Aorta (tissue), 5 donors: ENCODE measurements around the gene PDE8B. TPM values are rescaled to one million over a fixed set of nuclear protein-coding genes. Genes with fewer than 3 reads are reported as not detected.

Source experiments
- ATAC-seq: fragments of 200-7000 bp; cut with Tn5 transposase; one replicate; pipeline ENCODE4 v1.9.1; 2022; ENCODE audit warnings: moderate library complexity; ENCODE audit not compliant: low FRiP score
- DNase-seq, 2 donors: peaks; one replicate each; pipeline ENCODE4 v3.0.0-alpha.2; 2020
- H3K27ac ChIP-seq, 2 donors: one replicate each; pipeline ENCODE4 v1.5.1; 2013; ENCODE audit warnings: low read length in 2 of 2, mild to moderate bottlenecking in 2 of 2, moderate library complexity in 2 of 2, control low read depth in 1 of 2, inconsistent platforms in 1 of 2, low read depth in 1 of 2
- H3K27me3 ChIP-seq, 2 donors: one replicate each; pipeline ENCODE4 v1.6.1; 2013; ENCODE audit warnings: control low read depth in 1 of 2, low read length in 1 of 2, mild to moderate bottlenecking in 1 of 2, moderate library complexity in 1 of 2; ENCODE audit not compliant: insufficient read depth in 2 of 2, control insufficient read depth in 1 of 2
- H3K36me3 ChIP-seq, 2 donors: one replicate each; pipeline ENCODE4 v1.6.1; 2013; ENCODE audit warnings: control low read depth in 1 of 2, low read length in 1 of 2, mild to moderate bottlenecking in 1 of 2; ENCODE audit not compliant: insufficient read depth in 2 of 2, control insufficient read depth in 1 of 2
- H3K4me1 ChIP-seq, 2 donors: one replicate each; pipeline ENCODE4 v1.6.1; 2013; ENCODE audit warnings: low read length in 2 of 2, control low read depth in 1 of 2, mild to moderate bottlenecking in 1 of 2, moderate library complexity in 1 of 2; ENCODE audit not compliant: insufficient read depth in 2 of 2, control insufficient read depth in 1 of 2
- H3K4me3 ChIP-seq, 2 donors: one replicate each; pipeline ENCODE4 v1.5.1; 2013; ENCODE audit warnings: low read length in 2 of 2, control low read depth in 1 of 2, mild to moderate bottlenecking in 1 of 2
- H3K9me3 ChIP-seq: one replicate; pipeline ENCODE4 v1.6.1; 2013; ENCODE audit warnings: mild to moderate bottlenecking, low read length; ENCODE audit not compliant: control insufficient read depth
- WGBS, 2 donors: extraction: QIAGEN DNeasy Blood & Tissue Kit; methylation state at CpG; one replicate each; pipeline ENCODE4 v1.1.7; 2013; 5-methylcytosine and 5-hydroxymethylcytosine counted together
- intact Hi-C, 2 donors: fragments of 100-400 bp; cut with DNase I; formaldehyde crosslinking; loops; one replicate each; pipeline versions ENCODE4 v1.14.2 to v1.15.0; 2022
- polyA plus RNA-seq, 2 donors: library from polyadenylated mRNA; stranded (reverse); fragments of 200-250 nt; gene quantifications; one replicate each; pipeline ENCODE4 v1.2.3, GENCODE V29; 2013
- total RNA-seq, 2 donors: library from RNA; stranded (reverse); fragmentation: NEBNext Ultra II Directional; extraction: Animal tissue kit (Norgen Biotek cat#: 25700); gene quantifications; one replicate each; pipeline ENCODE4 v1.2.1, GENCODE V29; 2021
- donor health status: healthy with polysubstance abuse.
- donor health status: Bipolar disorder and iron deficiency.
- donor health status: DM: no; HTN: no; CAD: no.
- donor health status: DM: no; HTN: no; CAD: no.
- donor health status: DM: yes; HTN: yes; CAD: no.

PDE8B gene
- total and polyA plus RNA-seq, 4 donors = 16.3 to 42.6 (median 22.1) TPM

DNA sequence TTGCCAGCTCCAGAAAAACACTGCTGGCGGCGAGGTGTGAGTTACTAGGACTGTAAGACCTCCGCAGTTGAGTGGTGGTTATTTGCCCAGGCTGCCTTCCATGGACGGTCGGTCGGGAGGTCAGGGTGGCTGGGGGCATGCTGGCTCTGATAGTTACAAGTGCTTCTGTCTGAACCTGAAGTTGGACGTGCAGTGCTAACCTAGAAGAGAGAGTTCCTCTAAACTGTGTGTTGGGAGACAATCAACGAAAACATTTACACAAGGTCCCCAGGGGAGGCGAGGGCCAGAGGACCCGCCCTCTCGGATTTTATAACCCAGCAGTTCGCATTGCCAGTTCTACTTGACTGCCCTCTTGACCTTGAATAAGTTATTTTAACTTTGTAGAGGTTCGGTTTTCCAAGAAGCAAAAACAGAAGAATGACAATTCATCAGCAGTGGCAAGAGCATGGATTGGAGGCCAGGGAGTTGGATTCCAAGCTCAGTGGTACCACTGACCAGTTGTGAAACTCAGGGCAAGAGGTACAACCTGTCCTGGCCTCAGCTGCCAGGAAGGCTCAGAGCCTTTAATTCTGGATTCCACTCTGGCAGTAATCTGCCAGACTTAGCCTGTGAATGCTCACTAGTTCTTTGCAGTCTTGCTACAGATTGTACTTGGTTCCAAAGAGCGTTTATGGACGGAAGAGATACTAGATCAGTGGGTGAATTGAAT lies 28.7 kb upstream of the PDE8B start:
- DNase-seq (peak; percentile 58 to 75), ATAC-seq (peak; percentile 71)
- Histone ChIP-seq H3K4me3 (peak overlapping the region; percentile 35 to 74), H3K36me3 (no peaks in the 10 kb centered on the region), H3K4me1 (no peaks in the 10 kb centered on the region), H3K27me3 (no peaks in the 10 kb centered on the region), H3K9me3 (no peaks in the 10 kb centered on the region), H3K27ac (peak overlapping the region in 1 of 2 donors; percentile 73)
- 13 to 18% methylated on average over 15 of the region's 15 CpGs for whole genome bisulfite sequencing, 2 donors
- intact Hi-C loops = no loop called here

DNA sequence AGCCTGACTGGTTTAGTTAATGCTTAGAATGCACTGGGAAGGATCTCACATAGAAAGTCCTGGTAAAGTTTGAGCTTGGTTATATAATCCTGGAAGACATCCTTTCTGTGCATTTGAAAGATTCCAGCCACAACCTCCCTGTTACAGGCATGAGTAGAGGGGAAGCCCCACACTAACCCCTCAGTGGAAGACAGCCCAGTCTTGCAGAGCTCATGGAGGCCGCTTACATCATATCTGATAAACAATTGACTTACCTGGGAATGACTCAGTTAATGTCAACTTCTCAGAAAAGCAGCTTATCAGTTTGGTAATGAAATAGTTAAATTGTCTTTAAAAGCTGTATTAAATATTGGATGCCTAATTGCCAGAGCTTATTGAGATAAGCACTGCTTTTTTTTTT lies 28.1 kb upstream of the PDE8B start:
- 92 to 96% methylated on average over 1 of the region's 1 CpG for WGBS, 2 donors
- Histone ChIP-seq H3K27ac (no peak overlapping the region), H3K4me3 (no peak overlapping the region)

DNA sequence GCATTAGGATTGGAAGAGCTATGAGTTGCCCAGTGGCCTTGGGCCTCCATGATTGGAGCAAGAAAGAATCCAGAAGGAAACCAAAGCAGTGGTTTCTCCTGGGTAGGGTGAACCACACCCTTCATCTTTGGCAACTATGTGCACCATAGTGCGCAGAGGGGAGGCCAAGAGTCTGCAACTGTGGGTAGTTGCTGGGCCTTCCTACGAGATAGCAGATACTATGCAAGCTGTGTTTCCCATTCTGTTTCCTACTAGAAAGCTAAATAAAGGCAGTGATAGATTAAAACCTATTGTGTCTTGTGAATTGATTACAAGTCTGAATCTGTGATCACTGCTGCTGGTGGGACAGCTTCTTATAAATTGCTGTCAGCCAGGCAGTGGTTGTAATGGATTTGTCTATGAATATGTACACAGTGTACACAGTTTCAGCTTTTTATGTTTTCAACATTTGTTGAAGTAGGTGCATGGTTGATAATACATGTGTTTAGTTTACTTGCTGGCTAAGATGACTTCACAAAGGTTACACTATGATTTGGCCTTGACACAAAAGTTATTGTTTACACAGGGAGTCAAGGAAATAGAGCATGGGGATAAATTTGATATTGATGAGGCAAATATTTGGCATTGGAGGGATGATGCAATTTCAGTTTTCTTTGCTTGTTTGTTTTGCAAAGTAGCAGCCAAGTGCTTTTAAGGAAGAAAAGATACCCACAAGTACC lies 23.7 kb upstream of the PDE8B start:
- DNase-seq = no peak
- Histone ChIP-seq H3K27ac (no peak overlapping the region), H3K4me1 (no peaks in the 10 kb centered on the region), H3K36me3 (no peaks in the 10 kb centered on the region), H3K9me3 (no peaks in the 10 kb centered on the region), H3K27me3 (no peaks in the 10 kb centered on the region), H3K4me3 (no peak overlapping the region)
- intact Hi-C loops = no loop called here
- ATAC-seq = no peak
- 99 to 100% methylated on average over 2 of the region's 2 CpGs for WGBS, 2 donors

More for the DNA sequence above, 28.1 kb upstream of the PDE8B start:
- H3K36me3 ChIP-seq = no peaks in the 10 kb centered on the region
- DNase-seq (no peak), ATAC-seq (no peak)
- H3K9me3 ChIP-seq = no peaks in the 10 kb centered on the region
- no peaks in the 10 kb centered on the region for H3K4me1 ChIP-seq
- H3K27me3 ChIP-seq = no peaks in the 10 kb centered on the region
- intact Hi-C loops = no loop called here

DNA sequence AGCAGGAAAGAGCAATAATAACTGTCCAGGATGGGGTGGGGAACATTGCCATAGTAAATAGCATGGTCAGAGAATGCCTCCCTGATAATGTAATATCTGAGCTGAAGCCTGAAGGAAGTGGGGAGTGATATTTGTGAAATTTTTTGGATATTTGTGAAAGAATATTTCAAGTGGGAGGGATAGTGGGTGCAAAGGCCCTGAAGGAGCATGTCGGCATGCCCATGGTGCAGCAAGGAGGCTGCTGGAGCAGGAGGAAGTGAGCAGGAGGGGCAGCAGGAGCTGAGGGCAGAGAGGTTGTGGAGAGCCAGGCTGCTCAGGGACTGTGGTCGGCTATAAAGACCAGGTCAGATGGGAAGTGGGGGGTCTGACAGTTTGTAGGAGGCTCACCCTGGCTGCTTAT lies 21.1 kb upstream of the PDE8B start:
- DNase-seq = no peak
- H3K27ac ChIP-seq = no peak overlapping the region
- no peak for ATAC-seq
- intact Hi-C loops = no loop called here
- no peaks in the 10 kb centered on the region for H3K36me3 ChIP-seq
- H3K9me3 ChIP-seq = no peaks in the 10 kb centered on the region
- H3K27me3 ChIP-seq = no peaks in the 10 kb centered on the region
- peaks cover 0 to 3% of the 10 kb centered on the region in 2 donors for H3K4me1 ChIP-seq
- 85 to 89% methylated on average over 2 of the region's 2 CpGs for WGBS, 2 donors
- no peak overlapping the region for H3K4me3 ChIP-seq

DNA sequence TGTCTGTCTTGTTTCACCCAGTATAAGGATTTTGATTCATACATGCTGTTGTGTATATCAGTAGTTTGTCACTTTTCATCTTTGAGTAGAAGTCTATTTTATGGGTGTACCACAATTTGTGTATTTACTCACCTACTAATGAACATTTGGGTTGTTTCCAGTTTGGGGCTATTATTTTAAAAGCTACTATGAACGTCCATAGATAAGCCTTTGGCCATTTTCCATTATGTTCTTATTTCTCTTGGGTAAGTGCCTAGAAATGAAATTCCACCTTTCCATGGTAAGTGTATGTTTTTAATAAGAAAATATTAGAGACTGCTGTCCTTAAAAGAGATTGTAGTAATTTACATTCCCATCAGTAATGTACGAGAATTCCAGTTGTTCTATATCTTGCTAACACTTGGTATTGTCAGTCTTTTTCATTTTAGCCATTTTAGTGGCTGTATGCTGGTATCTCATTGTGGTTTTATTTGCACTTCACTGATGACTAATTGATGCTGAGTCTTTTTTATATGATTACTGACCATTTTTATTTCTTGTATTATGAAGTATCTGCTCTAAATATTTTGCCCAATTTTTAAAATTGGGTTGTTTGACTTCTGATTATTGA lies 17.9 kb upstream of the PDE8B start:
- 8 to 12% methylated on average over 2 of the region's 2 CpGs for WGBS, 2 donors
- intact Hi-C loops = no loop called here
- no peak for ATAC-seq

DNA sequence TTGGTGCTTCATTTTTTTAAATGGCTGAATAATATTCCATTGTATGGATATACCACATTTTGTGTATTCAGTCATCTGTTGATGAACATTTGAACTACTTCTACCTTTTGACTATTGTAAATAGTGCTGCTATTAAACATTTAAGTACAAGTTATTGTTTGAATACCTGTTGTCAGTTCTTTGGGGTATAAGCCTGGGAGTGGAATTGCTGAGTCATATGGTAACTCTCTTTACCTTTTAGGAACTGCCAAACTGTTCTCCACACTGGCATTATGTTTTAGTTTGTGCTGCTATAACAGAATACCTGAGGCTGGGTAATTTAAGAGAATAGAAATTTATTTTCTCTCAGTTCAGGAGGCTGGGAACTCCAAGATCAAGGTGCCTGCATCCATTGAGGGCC lies 15.7 kb upstream of the PDE8B start:
- DNase-seq = no peak
- intact Hi-C loops = no loop called here
- no peaks in the 10 kb centered on the region for H3K27me3 ChIP-seq

More for the DNA sequence above, 17.9 kb upstream of the PDE8B start:
- no peaks in the 10 kb centered on the region for H3K27me3 ChIP-seq
- no peaks in the 10 kb centered on the region for H3K36me3 ChIP-seq
- H3K4me3 ChIP-seq = no peak overlapping the region
- no peaks in the 10 kb centered on the region for H3K9me3 ChIP-seq
- no peak overlapping the region for H3K27ac ChIP-seq
- no peak for DNase-seq
- H3K4me1 ChIP-seq = peaks cover 0 to 3% of the 10 kb centered on the region in 2 donors

DNA sequence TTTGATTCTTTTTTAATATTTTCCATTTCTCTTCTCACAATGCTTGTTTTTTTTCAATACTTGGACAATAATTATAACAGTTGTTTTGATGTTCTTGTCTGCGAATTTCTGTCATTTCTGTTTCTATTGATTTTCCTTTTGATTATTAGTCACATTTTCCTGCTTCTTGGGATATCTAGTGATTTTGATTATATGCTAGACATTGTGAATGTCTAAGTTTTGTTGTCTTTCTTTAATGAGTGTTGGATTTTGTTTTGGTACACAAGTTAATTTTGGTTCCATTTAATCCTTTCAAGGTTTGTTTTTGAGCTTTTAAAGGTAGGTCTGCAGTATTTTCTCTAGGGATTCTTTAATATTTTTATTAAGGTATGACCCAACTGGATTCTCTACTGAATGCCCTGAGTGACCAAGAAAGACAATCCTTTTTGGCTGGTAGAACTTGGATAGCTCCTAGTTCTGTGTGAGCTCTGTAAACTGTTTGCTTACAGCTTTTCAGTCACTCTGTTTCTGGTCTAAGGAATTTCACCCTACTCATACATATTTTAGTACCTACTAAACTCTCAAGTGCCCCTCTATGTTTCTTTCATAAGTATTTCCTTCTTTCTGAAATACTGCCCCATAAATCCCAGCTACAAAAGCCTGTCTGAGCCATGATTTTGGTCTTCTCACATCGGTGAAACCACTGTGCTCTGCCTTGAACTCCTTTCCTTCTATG lies 12.5 kb upstream of the PDE8B start:
- H3K36me3 ChIP-seq = no peaks in the 10 kb centered on the region
- H3K4me3 ChIP-seq = no peak overlapping the region
- H3K27ac ChIP-seq = no peak overlapping the region
- DNase-seq (no peak), ATAC-seq (no peak)
- intact Hi-C loops = no loop called here
- H3K4me1 ChIP-seq = no peaks in the 10 kb centered on the region
- no peaks in the 10 kb centered on the region for H3K9me3 ChIP-seq
- WGBS, 2 donors = 40 to 75% methylated on average over 2 of the region's 2 CpGs
- no peaks in the 10 kb centered on the region for H3K27me3 ChIP-seq

More for the DNA sequence above, 15.7 kb upstream of the PDE8B start:
- peaks cover 0 to 3% of the 10 kb centered on the region in 2 donors for H3K4me1 ChIP-seq
- no peak for ATAC-seq
- H3K27ac ChIP-seq = no peak overlapping the region
- no peaks in the 10 kb centered on the region for H3K9me3 ChIP-seq
- no peaks in the 10 kb centered on the region for H3K36me3 ChIP-seq
- no peak overlapping the region for H3K4me3 ChIP-seq

DNA sequence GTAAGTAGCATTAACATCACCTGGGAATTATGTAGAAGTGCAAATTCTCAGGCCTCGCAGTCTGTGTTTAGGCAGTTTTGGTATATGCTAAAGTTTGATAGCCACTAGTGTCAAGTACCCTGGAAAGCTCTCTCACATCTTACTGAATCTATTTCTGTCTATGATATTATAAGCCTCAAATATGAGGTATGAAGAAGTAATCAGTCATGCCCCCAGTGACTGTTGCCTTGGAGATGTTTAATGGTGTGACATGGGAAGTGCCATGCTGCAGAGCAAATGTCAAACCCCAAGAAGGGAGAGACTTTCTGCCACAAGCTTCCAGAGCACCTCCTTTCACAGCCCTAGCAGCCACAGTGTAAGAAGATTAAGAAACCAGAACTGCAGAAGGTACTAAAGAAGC lies 9.8 kb upstream of the PDE8B start:
- Histone ChIP-seq H3K27ac (no peak overlapping the region), H3K9me3 (no peaks in the 10 kb centered on the region), H3K4me3 (no peak overlapping the region), H3K27me3 (no peaks in the 10 kb centered on the region), H3K4me1 (peaks cover 0 to 3% of the 10 kb centered on the region in 2 donors), H3K36me3 (no peaks in the 10 kb centered on the region)
- no peak for DNase-seq
- no peak for ATAC-seq
- 89 to 97% methylated on average over 1 of the region's 1 CpG for WGBS, 2 donors
- intact Hi-C loops = no loop called here
